GM12892 (cell line): ENCODE data around the gene HES3.

Experiments used
- POLR2A ChIP-seq: IDR thresholded peaks from 2 replicates; pipeline ENCODE4 v1.6.1; 2011; ENCODE audit warnings: low read depth, low read length, control low read depth
- POLR2AphosphoS5 ChIP-seq: IDR thresholded peaks from 2 replicates; pipeline ENCODE4 v1.6.1; 2011; ENCODE audit warnings: low read depth, low read length, control low read depth
- TAF1 ChIP-seq: IDR thresholded peaks from 2 replicates; pipeline ENCODE4 v1.6.1; 2011; ENCODE audit warnings: low read depth, mild to moderate bottlenecking, control low read depth, low read length, borderline replicate concordance

- TF ChIP-seq POLR2A (no peak), POLR2AphosphoS5 (no peak), TAF1 (no peak)
Observed at GRCh38 chr1:6252374-6252710, 8.4 kb downstream of the HES3 start.
